Stimulated activated CD4-positive, alpha-beta T cell treated with anti-CD3 and anti-CD28 coated beads, Interleukin-4, amount 100 ng/mL, for 24 hours (primary cell): ENCODE data around the gene EFHC1.

Experiments used
- DNase-seq: peaks from one replicate; pipeline ENCODE4 v3.0.0-alpha.2; 2020

EFHC1 gene

DNA sequence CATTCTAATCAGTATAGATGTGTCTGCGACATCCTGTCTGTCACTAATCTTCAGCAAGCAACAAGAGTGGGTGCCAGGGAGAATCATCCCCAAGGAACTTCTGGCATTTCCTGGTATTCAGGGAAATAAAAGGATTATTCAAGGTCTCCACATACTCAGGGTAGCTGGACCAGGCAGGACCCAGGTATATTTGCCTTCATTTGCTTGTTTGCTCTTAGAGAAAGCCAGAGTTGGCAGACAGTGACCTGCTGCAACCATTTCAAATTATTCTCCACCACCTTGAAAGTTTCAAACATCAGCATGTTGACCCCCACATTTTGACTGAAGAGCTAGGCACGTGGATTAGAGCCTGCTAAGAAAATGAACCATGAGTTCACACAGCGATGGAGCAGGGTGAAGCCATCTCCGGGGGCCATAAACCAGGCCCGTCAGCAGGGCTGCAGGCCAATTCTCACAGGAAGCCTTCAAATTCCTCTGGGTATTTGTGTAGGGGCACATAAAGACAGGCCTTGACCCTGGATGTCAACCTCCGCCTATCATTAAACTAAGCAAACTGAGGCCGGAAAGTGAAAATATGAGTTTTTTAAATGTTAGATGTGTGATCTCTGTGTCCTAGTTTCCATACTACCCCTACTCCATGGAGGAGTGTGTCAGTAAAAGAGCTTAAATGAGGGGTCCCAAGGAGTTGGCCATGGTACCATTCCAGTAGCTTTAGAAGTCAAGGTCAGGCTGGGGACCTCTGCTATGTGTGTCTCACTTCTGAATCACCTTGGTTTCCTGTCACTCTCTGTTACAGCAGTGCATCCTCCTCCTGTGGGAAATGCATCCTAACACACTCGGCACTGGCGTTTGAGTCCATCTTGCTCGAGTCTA, 123.8 kb downstream of the EFHC1 start:
- DNase-seq = no peak

DNA sequence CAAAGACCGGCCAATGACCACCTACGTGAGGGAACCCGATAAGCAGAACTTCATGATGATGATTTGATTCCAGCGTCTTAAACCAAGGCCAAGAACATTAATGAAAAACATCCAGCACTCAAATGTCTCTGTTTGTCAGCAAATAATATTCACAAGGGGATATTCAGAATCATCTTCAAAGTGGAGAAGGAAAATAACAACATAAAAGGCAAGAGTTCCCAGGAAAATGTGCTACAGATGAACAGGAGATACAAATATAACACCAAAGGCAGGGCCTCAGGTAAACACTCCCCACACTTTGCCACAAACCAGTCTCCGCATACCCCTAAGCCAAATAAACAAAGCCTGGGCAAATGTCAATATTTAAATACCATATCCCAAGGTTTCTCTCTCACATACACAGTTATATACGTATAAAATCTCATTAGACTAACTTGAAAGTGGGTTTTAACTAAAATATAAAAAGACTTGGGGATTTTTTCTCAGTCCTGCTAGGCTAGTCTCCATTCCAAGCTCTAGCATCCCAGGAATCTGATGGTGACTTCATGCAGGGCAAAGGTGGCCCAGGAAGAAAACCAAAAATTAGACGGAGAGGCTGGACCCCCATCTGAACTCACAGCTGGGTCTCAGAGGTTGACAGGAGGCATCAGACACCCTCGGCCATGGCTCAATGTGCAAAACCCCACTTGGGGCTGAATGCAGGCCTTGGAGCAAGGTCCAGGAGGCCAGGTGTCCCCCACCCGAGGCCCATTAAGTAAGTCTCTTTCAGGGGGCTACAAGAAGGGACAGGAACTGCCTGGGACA, 124.7 kb downstream of the EFHC1 start:
- no peak for DNase-seq

DNA sequence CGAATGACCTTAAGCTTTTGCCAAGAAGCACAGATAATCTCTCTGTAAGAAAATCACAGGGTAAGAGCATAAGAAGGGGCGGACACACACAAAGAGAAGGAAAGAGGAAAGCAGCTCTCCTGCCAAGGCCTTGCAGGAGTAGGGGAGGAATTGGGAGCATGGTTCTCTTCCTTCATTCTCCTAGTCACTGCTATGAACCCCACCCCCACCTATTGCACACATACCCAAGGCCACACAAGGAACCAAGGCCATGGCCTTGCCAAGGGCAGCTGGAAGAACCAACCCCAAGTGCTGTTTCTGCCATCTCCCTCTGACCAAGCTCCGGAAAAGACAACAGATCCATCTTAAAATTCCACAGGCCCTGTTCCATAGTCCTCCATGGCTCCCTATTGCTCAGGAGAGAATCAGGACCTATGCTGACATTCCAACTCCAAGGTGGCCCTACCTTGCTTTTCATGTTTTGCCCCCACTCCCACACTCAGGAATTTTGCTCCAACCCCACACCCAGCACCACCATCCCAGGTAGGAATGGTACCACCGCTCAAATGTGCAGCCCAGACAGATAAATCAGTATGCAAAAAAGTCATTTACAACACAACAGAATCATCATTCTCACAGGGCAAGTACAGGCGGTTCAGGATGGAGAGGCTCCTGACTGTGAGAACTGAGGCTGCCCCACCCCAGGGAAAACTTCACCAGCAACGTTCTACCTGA, 125.4 kb downstream of the EFHC1 start:
- no peak for DNase-seq

DNA sequence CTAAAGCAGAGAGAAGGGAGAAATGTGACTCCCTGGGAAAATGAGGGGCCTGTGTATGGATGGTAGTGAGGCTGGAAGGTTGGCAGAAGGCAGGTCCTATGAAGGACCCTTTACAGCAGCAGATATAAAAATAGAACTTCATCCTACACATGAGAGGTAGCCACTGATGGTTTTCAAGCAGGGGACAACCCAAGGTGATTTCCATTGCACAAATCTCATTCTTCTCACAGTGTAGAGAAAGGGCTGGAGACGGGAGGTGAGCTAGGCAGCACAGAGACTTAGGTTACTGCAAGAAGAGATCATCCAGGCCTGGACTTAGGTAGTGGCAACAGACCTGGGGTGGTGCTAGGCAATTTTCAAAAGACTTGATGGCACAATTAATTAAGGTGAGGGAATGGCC, 126.0 kb downstream of the EFHC1 start:
- DNase-seq = no peak

DNA sequence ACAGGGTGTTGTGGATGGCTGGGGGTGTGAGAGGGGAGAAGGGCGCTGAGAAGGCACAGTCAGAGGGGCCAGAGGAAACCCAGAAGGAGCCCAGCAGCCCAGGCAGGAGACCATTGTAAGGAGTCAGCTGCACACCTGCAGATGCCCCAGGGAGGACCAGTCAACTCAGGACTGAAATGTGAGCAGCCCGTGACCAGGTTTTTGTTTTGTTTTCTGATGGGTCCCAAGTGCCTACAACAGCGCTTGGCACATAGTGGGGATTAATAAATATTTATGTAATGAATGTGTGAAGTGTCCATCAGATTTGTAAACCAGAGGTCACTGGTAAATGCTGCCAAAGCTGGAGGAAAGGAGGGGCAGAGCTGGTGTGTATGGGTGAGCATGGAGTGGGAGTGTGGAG, 126.5 kb downstream of the EFHC1 start:
- no peak for DNase-seq

DNA sequence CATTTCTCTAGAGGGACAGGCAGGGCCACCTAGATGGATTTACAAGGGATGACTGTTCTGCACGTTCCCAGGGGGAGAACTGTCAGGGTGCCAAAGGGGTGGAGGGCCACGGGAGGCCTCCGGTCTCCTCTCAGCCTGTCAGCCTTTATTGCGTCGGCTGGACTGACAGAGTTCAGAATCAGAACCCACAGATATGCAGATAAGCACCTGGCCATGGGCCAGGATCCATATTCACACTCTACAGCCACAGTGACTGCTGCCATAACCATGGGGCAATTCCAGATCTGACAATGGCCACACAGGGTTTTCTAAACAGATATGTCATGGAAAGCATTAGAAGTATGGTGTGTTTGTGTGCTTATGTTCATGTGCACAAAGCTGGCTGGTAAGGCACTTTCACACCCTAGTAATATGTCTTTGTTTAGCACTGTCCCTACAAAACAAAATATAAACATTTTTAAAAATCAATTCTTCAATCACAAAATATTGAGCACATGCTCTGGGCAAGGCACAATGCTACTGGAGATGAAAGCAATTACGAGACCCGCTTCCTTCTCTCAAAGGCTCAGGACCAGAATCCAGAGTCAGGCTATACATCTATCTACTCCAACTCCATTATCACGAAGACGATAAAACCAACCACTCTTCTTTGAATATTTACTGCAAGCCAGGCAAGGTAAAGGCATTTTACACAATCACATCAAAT, 127.7 kb downstream of the EFHC1 start:
- DNase-seq = no peak

DNA sequence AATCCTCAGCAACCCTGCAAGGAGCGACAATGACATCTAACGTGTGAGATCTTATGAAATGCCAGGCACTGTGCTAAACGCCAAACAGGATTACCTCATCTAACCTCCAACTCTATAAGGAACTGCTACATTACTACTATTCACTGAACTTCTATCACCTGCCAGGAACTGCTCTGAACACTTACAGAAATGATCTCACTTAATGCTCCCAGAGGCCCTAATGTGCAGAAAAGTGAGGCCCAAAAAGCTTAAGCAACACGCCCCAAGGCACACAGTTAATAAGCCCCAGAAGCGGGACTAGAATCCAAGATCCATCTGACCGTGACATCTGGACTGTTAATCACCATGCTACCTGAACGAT, 128.2 kb downstream of the EFHC1 start:
- no peak for DNase-seq

DNA sequence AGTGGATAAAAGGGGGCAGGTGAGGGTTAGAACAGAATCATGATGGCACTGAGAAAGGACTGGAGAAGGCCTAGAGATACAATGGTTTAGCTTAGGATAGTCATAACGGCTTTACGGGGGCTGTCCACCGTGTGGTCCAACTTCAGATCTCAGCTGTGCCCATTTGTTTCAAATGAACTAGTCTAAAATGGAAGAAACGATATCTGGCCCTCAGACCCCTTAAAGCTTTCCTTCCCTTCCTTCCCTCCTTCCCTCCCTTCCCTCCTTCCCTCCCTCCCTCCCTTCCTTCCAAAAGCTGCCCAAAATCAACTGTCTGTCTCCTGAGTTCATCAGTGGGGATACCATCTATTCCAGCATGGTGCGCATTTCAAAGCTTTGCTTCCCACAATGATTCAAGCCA, 128.9 kb downstream of the EFHC1 start:
- no peak for DNase-seq

DNA sequence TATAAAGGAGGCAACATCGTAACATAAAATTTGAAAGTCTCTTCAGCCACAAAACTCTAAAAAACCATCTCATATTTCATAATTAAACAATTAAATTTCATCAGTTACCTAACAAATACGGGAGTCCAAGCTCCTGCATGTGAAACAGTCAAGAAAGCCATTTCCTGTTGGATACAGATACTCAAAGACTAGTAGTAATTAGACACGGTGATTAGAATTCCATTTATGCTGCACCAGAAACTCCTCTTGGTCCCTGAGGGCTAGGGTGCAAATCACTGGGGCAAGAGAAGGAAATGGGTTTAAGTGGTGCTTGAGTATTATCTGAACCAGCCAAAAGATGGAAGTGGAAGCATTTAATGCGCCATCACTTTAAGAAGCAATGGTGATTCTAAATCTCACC, 129.3 kb downstream of the EFHC1 start:
- no peak for DNase-seq

DNA sequence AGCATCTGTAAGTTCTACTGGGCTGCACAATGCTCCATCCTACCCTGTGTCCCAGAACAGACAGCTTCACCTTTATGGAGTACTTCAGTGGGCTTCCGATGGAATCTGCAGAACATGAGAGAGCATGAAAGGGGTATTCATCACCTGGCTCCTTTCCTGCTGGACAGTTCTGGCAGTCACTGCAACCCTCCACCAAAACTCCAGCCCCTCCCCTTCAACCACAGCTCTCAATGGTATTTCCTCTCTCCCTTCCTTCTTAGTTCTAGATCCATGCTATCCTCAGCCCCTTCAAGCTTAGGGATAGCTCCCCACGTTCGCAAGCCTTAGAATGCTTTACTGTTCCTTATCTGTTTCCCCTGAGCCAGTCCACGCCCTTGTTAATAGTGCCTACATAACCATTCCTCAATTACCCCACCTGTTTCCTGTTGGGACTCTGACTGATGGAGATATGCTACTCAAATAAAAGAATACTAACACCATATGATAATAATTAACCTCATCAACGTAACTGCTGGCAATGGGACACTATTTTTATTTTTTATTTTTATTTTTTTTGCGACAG, 130.0 kb downstream of the EFHC1 start:
- no peak for DNase-seq

DNA sequence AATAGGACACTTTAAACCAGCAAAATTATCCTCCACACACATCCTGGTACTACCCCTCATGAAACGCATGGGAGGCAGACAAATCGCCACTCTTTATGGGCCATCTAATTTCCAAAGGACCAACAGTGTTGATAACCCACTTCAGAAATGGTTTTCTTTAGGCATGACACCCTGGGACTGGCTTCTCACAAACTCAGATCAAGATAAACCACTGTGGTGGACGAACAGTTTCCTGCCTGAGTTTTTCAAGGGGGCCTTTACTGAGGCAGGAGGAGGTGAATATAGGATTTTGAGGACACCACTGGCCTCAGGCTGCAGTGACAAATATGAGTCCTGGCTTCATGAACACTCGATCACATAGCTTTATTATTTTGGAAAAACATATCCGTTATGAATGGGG, 130.7 kb downstream of the EFHC1 start:
- DNase-seq = no peak

DNA sequence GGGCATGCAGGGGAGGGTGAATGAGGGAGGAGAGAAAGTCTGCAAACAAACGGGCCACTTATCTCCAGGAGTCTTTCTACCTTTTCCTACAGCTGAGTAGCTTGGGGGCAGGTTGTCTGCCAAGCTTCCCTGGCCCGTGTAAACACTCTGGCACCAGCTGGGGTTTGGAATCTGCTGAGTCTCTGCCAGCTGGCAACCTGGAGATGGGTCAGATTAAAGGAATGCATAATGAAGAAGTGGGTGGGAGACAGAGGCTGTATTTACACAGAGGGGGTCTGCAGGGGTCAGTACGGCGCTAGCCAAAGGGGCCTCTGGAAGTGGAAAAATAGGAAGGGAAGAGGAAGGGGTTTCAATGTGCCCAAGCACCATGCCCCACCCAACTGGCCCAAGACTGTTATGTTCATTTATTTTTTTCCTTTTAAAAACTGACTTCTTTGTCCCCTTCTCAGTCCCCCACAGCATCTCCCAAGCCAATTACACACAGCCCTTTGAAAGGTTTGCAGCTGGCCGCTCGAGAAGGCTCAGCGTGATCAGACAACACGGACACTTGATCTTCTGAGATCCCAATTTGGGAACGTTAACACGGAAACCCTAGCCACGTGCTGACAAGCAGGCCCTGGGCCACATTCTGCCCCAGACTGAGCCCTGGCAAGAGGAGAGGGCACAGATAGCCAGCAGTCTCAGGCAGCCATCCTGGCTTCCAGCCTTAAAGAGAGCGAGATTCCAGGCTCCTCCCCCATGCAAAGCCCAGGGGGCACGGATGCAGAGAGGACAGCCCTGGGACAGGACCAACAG, 131.5 kb downstream of the EFHC1 start:
- no peak for DNase-seq

DNA sequence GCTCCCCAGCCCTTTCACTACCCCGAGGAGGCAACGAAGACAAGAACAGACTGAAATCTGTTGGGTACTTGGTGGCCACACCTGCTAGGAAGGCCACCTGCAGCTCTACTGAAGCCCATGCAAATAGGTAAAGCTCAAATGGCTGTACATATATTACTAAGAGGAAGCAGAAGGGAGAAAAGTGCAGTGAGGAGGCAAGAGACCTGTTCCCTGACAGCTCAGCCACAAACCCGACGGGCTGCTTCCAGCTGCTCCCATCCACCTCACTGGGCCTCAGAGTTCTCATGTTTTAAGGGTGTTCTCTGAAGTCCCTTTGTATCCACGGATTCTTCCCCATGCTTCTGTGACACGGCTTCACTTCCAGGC, 132.1 kb downstream of the EFHC1 start:
- DNase-seq = no peak

DNA sequence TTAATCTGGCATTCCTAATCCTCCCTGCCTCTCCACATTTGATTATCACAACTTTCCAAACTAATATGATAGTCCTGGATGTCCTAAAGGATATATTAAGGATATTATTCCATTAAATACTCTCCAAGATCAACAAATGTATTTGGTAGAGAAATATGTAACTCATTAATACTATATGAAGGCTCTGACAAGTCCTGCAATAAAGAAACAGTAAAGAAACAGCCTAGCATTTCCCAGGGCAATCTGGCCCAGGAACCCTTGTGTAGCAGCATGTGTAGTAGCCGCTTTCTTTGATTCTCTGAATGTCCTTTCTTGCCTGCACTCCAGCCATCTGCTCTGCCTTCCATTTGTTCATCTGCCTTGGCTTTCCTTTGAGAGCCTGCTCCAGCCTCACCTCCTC, 133.0 kb downstream of the EFHC1 start:
- DNase-seq = no peak

DNA sequence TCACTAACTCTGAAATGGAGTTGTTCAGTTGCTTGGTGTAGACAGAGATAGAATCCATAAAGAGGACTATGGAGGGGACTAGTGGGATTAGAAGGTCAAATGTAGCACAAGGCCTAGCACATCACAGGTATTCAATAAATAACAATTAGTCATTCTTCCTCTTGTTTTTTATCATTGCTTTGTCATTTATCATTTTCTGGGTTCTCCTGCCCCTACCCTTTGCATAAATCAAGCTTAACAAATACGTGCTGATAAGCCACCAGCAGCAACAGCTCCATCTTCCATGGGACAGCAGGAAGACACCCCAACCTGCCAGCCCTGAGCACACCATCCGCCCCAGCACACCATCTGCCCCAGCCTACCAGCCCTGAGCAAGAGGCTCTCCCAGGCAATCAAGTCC, 133.6 kb downstream of the EFHC1 start:
- no peak for DNase-seq

DNA sequence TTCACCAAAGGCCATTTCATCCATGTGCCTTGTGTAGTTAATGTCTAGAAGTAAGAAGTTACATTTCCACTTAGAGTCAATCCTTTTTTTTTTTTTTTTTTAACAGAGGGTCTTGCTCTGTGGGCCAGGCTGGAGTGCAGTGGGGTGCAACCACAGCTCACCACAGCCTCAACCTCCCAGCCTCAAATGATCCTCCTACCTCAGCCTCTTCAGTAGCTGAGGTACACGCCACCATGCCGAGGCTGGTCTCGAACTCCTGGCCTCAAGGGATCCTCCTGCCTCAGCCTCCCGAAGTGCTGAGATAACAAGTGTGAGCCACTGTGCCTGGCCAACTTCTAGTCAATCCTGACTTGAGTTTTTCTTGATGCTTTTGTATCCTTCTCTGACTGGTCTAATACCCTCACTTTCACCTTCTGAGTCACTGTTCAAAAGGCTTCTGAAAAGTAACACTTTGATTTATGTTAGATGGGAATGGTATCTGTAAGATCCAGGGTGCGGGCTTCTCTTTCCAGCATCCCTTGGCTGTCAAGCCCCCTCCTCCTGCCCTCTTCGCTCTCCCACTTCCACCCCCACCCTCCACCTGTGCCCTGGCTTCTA, 134.6 kb downstream of the EFHC1 start:
- no peak for DNase-seq

DNA sequence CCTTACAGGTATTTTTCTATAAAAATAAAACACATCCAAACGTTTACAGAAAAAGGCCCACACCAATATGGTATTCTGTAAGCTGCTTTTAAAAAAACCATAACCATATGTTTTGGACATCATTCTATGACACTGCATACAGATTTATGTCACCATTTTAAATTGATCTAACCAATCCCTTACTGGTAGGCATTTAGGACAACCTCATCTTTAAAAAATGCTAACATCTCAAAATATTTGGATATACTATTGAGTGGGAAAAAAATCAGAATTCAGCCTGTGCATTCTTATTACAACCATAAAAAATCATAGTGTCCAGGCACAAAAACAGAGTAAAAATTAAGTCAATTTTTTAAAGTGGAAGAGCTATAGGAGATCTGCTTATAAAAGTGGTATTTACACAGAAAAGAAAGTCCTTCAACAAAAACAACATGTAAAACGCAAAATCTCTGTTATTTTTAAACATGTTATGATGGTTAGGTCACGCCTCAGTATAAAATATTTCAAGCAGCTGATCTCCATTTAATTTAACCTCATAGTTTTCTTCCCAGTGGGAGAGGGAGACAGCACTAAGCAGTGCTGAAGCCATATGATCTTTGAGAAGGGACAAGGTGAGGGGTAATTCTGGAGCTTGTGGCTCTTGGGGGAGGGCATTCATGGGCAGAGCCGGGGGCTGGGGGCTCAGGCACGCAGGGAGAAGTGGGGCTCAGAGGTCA, 135.5 kb downstream of the EFHC1 start:
- DNase-seq = no peak

DNA sequence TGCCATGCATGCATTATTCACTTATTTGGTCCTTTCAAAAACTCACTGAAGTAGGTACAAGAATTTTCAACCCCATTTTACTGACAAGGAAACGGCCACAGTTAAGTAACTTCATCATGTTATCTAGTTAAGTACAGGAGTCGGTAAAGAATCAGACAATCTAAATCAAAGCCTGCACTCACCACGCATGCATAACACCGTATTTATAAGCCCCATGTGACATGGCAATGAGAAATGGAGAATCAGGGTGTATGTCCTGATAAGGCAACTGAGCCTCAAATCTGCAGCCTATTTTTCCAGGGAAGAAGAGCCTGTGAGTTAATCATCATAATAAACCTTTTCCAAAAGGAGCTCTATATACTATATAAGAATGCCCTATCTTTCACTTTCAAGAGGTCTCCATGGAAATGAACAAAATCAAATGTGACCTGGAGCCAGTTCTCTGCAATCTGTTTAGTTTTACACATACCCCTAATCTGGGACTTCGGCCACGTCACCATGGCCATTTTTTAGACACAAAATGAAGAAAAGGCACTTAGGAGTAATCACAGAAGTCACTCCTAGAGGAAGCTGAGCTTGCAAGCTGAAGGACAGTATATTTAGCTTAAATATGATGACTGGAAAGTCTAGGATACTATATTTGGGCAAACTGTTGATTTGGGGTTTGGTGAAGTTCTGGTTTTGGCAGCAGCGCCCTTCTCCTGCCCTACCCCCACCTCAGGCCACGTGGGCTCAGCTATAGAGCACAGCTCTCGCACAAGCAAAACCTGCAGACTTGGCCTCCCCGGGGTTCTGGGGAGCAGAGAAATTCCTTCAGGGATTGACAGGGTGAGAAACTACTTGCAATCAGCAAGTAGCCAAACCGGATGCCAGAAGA, 137.5 kb downstream of the EFHC1 start:
- DNase-seq = no peak

DNA sequence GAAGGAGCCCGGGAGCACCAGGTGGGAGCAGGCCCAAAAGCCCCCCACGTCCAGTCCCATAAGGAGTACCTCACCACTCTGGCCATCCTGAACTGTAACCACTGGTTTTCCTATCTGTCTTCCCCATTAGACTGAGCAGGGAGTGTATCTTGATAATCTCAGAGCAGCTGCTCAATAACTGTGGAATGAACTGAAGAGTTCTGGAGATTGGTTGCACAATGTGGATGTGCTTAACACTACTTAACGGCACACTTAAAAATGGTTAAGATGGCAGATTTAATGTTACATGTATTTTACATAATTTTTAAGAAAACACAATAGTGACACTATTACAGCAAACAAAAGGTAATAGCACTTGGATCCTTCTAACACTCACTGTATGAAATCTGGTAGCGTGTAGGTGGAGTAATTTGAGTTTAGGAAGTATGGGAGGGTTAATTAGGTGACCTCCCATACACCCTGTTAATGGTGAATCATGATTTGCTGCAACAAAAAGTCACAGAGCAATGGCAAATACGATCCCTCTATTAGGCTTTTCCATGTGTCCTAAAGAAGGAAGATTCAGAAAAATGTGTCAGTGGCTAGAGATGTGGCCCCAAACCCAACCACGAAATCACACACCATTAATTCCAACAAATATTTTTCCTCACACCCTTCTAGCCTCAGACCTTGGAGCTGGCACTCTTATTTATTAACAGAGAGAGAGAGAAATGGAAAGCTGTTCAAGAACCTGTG, 138.3 kb downstream of the EFHC1 start:
- DNase-seq = no peak
